WERI-Rb-1 (cell line): ENCODE measurements around the gene CCDC121.
"Not testable (repeated sequence)": the region's sequence is repeated elsewhere in the genome, so short reads cannot be mapped to it uniquely, and the experiment has no call there.

ENCODE experiments used
- DNase-seq: peaks from one replicate; pipeline ENCODE4 v3.0.0-alpha.2; 2020
- H3K27ac ChIP-seq: fragments of 250-450 bp; sonication (Bioruptor Pico); 2 replicates; pipeline ENCODE4 v1.5.1; 2020; ENCODE audit warnings: mild to moderate bottlenecking, moderate library complexity
- H3K27me3 ChIP-seq: fragments of 250-450 bp; sonication (Bioruptor Pico); 2 replicates; pipeline ENCODE4 v1.5.1; 2021; ENCODE audit warnings: mild to moderate bottlenecking, low read depth, moderate library complexity; ENCODE audit not compliant: insufficient read depth, severe bottlenecking
- H3K36me3 ChIP-seq: fragments of 250-450 bp; sonication (Bioruptor Pico); 2 replicates; pipeline ENCODE4 v1.5.1; 2020; ENCODE audit warnings: mild to moderate bottlenecking, moderate library complexity
- H3K4me3 ChIP-seq: 2 replicates; pipeline ENCODE4 v1.5.1; 2011; ENCODE audit warnings: low read depth, mild to moderate bottlenecking, control low read depth, low read length
- H3K9me3 ChIP-seq: fragments of 250-450 bp; sonication (Bioruptor Pico); 2 replicates; pipeline ENCODE4 v1.5.1; 2021; ENCODE audit warnings: mild to moderate bottlenecking, moderate library complexity; ENCODE audit not compliant: severe bottlenecking
- CTCF ChIP-seq: IDR thresholded peaks from 2 replicates; pipeline ENCODE4 v1.5.1; 2011; ENCODE audit warnings: low read depth, mild to moderate bottlenecking, control low read depth, inconsistent platforms, low read length

CCDC121 gene

GRCh38 chr2:27640722-27641245, 12.0 kb upstream of the CCDC121 start:
- H3K27me3 ChIP-seq, result no peaks in the 10 kb centered on the region
- H3K36me3 ChIP-seq, result peaks cover 84% of the 10 kb centered on the region
- no peak overlapping the region; the same call in 1 of the 2 replicates for H3K27ac ChIP-seq
- no peak for TF ChIP-seq CTCF
- H3K9me3 ChIP-seq, result no peaks in the 10 kb centered on the region
- no peak for DNase-seq
- no peak overlapping the region for H3K4me3 ChIP-seq

GRCh38 chr2:27638709-27639108, 9.9 kb upstream of the CCDC121 start:
- H3K27me3 ChIP-seq, result no peaks in the 10 kb centered on the region
- DNase-seq, result no peak
- no peak for TF ChIP-seq CTCF
- H3K4me3 ChIP-seq, result no peak overlapping the region
- H3K36me3 ChIP-seq, result peaks cover 89% of the 10 kb centered on the region
- no peaks in the 10 kb centered on the region for H3K9me3 ChIP-seq
- no peak overlapping the region for H3K27ac ChIP-seq

DNA sequence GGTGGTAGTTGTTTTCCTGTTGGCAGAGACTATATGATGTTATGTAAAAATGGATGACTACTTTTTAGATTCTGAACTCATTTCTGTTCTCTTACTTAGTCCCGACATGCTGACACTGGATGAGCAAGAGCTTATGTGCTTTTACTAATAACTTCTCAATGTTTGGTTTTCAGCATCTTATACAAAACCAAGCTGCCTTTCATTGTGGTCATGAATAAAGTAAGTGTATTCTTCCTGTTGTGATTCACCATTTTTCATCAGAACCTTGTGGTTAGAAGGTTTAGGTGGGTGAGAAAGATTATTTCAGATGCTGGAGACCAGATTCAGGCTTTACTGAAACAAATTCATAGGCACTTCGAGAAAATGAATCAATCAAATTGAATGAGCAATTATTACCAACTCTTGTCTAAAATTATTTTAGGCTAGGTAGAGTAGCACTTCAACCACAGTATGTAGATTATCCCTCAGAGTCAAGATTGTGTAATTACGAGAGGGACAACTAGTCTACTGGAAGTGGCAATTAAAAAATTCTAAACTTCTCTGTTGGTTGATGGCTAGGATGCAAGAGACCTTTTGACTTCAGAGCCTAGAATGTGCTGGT, 9.3 kb upstream of the CCDC121 start:
- no peak overlapping the region for H3K4me3 ChIP-seq
- TF ChIP-seq CTCF, result no peak

DNA sequence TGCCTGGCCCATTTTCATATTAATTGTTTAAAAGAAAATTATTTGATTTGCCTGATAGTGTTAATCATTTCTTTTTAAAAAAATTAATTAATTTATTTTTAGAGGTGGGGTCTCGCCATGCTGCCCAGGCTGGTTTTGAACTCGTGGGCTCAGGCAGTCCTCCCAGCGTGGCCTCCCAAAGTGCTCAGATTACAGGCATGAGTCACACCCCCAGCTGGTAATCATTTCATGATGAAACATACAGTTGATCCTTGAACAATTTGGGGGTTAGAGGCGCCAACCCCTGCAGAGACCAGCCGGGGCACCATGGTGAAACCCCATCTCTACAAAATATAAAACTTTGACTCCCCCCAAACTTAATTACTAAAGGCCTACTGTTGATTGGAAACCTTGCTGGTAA, 8.0 kb upstream of the CCDC121 start:
- no peak overlapping the region for H3K4me3 ChIP-seq
- H3K27ac ChIP-seq, result no peak overlapping the region
- peaks cover 95% of the 10 kb centered on the region for H3K36me3 ChIP-seq
- no peaks in the 10 kb centered on the region for H3K27me3 ChIP-seq
- no peak for DNase-seq
- H3K9me3 ChIP-seq, result no peaks in the 10 kb centered on the region
- no peak for TF ChIP-seq CTCF

More for the DNA sequence above, 9.3 kb upstream of the CCDC121 start:
- H3K27ac ChIP-seq, result no peak overlapping the region
- DNase-seq, result no peak
- peaks cover 90% of the 10 kb centered on the region for H3K36me3 ChIP-seq
- H3K27me3 ChIP-seq, result no peaks in the 10 kb centered on the region
- H3K9me3 ChIP-seq, result no peaks in the 10 kb centered on the region

DNA sequence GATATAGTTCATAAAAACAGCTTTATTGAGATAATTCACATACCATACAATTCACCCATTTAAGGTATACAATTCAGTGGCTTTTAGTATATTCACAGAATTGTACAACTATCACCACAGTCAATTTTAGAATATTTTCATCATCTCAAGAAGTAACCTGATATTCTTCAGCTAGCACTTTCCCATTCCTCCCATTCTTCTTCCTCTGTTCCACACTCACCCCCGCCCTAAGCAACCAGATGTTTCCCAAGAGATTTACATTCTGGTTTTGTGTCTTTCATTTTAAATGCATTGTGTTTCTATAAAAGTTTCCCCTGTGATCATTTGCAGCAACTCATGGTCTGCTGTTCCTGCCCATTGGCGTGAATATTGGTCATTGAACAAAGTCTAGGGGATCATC, 5.5 kb upstream of the CCDC121 start:
- TF ChIP-seq CTCF, result no peak
- peaks cover 91% of the 10 kb centered on the region for H3K36me3 ChIP-seq
- no peak overlapping the region for H3K27ac ChIP-seq
- no peaks in the 10 kb centered on the region for H3K9me3 ChIP-seq
- H3K27me3 ChIP-seq, result no peaks in the 10 kb centered on the region
- no peak for DNase-seq
- no peak overlapping the region for H3K4me3 ChIP-seq

- not testable (repeated sequence) for H3K27ac ChIP-seq, H3K27me3 ChIP-seq, H3K9me3 ChIP-seq, DNase-seq, H3K4me3 ChIP-seq
- H3K36me3 ChIP-seq, result peaks cover 53% of the 10 kb centered on the region
These were observed 1.4 kb upstream of the CCDC121 start for GRCh38 chr2:27630257-27630656.
